HG03342 (cell line): ENCODE data around the gene PDGFB.

Experiments
- ATAC-seq: cut with Tn5 transposase; IDR thresholded peaks from one replicate; pipeline ENCODE4 v1.9.1; 2021; ENCODE audit warnings: mild to moderate bottlenecking, moderate library complexity; ENCODE audit not compliant: unreplicated experiment

PDGFB gene

GRCh38 chr22:39208013-39208680 lies 36.6 kb downstream of the PDGFB start:
- no peak for ATAC-seq

- no peak for ATAC-seq
Observed at GRCh38 chr22:39207141-39208012, 37.4 kb downstream of the PDGFB start.

DNA sequence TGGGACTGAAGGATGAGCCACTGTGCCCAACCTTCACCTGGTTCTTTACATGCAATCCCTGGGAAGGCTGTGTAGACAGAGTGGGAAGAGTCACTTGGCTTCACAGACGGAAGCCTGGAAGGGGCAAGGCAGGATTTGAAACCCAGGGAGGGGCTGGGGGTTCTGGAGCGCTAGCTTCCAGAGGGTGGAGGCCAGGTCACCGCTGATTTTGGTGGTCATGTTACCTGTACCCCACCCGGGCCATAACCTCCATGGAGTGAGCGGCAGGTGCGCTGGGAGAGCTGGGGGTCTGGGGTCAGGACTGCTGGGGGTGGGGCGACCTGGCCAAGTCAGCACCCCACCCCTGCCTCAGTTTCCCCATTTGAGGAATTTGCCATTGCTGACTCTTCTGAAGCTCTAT lies 38.3 kb downstream of the PDGFB start:
- no peak for ATAC-seq

- ATAC-seq: no peak
Observed at GRCh38 chr22:39205344-39206021, 39.3 kb downstream of the PDGFB start.

GRCh38 chr22:39204216-39204615 lies 40.6 kb downstream of the PDGFB start:
- no peak for ATAC-seq

- ATAC-seq: no peak
Observed at GRCh38 chr22:39197578-39197977, 47.2 kb downstream of the PDGFB start.

DNA sequence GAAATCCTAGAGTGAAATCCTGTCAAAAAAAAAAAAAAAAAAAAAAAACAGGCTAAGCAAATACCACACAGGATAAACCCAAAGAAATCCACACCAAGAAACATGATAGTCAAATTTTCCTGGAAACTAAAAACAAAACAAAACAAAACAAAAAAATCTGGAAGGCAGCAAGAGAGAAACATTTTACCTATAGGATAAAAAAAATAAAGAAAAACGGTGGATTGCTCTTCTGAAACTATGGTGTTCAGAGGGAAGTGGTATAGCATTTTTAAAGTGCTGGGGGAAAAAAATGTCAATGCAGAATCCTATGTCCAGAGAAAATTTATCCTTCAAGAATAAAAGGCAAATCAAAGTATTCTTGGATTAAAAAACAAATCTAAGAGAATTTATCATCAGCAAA lies 50.7 kb downstream of the PDGFB start:
- ATAC-seq: no peak

- no peak for ATAC-seq
Observed at GRCh38 chr22:39188809-39189208, 56.0 kb downstream of the PDGFB start.

DNA sequence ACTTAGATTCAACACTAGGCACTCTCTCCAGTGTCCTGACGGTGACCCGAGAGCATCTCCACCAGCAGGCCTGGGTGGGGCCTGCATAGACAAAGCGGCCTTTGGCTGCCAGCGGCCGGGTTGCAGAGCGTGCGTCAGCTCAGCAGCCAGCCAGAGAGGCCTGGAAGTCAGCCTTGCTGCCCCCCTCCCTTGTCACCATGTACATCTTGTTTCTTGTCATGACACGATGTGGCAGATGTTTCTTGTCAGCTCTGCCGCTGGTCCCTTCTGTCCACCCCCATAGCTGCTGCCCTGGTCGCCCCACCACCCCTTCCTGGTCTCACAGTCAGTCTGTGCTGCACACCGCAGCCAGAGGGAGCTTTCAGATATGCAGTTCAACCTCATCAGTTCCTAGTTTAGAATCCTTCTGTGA lies 59.2 kb downstream of the PDGFB start:
- no peak for ATAC-seq

GRCh38 chr22:39184586-39185577 lies 59.9 kb downstream of the PDGFB start:
- no peak for ATAC-seq

GRCh38 chr22:39183991-39184585 lies 60.7 kb downstream of the PDGFB start:
- ATAC-seq: no peak

DNA sequence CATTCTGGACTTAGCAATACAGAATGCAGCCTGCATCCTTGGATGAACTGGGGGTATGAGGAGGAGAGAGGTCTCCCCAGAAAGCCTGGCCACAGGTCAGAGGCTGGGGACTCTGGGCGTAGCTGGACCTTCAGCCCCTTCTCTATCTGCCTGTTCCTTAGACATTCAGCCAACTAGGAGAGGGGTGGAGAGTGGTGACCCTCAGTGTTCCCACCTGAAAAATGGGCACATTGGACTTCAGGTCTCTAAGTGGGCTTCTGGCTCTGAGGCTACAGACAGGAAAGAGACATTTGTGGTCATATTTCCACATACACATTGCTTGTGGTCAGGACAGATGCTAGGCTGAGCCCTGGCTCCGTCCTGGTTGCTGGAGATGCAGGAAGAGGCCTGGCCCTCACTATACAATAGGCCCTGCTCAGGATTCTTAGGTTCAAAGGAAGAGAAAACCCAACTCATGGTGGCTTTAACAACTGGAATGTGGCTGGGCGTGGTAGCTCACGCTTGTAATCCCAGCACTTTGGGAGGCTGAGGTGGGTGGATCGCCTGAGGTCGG lies 62.2 kb downstream of the PDGFB start:
- no peak for ATAC-seq

DNA sequence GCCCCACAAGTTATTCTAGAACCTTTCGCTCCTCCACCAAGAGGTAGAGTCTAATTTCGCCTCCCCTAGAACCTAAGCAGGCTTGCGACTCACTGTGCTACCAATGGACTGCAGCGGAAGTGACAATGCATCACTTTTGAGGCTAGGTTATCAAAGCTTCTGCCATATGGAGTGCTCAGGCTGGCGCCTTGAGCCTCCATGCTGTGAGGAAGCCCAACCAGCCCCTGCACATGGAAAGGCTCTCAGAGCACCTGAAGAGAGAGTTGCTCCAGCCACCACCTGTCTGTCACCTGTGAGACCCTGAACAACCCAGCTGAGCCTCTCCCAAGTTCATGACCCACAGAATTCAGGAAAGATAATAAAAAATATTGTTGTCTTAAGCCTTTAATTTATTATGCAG lies 63.0 kb downstream of the PDGFB start:
- no peak for ATAC-seq

GRCh38 chr22:39181356-39181755 lies 63.4 kb downstream of the PDGFB start:
- ATAC-seq: no peak

- ATAC-seq: no peak
Observed at GRCh38 chr22:39179841-39180335, 64.9 kb downstream of the PDGFB start.

GRCh38 chr22:39179401-39179827 lies 65.4 kb downstream of the PDGFB start:
- no peak for ATAC-seq

- ATAC-seq: no peak
Observed at GRCh38 chr22:39178206-39179111, 66.3 kb downstream of the PDGFB start.

DNA sequence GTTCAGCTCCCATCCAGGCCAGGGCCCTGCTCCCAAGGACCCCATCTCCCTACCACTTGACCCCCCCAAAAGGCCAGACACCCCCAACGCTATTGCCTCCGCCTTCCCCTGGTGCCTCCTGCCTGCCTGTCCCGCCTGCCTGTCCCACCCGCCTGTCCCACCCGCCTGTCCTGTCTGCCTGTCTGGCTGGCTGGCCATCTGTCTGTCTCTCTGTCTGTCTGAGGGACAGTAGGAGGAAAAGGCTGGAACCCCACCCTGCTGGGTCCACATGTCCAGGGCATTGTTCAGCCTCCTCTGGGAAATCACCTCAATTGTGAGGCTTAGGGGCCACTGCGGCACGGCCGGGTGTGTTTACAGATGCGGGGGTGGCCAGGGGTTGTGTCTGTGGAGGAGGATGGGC lies 67.0 kb downstream of the PDGFB start:
- no peak for ATAC-seq

GRCh38 chr22:39177456-39177775 lies 67.4 kb downstream of the PDGFB start:
- no peak for ATAC-seq
